Measurements from ENCODE around the gene LARGE1.

The LARGE1 gene

GRCh38 chr22:33923660-33924246, 3.5 kb upstream of the LARGE1 start:
- TF ChIP-seq, protein P1, sequence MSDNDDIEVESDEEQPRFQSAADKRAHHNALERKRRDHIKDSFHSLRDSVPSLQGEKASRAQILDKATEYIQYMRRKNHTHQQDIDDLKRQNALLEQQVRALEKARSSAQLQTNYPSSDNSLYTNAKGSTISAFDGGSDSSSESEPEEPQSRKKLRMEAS (IDR thresholded peaks at IDR 0.05; ENCODE audit: low read depth, low read length): no peak
- TF ChIP-seq, protein P2, sequence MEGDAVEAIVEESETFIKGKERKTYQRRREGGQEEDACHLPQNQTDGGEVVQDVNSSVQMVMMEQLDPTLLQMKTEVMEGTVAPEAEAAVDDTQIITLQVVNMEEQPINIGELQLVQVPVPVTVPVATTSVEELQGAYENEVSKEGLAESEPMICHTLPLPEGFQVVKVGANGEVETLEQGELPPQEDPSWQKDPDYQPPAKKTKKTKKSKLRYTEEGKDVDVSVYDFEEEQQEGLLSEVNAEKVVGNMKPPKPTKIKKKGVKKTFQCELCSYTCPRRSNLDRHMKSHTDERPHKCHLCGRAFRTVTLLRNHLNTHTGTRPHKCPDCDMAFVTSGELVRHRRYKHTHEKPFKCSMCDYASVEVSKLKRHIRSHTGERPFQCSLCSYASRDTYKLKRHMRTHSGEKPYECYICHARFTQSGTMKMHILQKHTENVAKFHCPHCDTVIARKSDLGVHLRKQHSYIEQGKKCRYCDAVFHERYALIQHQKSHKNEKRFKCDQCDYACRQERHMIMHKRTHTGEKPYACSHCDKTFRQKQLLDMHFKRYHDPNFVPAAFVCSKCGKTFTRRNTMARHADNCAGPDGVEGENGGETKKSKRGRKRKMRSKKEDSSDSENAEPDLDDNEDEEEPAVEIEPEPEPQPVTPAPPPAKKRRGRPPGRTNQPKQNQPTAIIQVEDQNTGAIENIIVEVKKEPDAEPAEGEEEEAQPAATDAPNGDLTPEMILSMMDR (IDR thresholded peaks at IDR 0.05; ENCODE audit: low read depth, low read length): peak; percentile 72
- DNase-seq (ENCODE audit: low read depth): peak; percentile 81
- no peak overlapping the region for H3K4me3 ChIP-seq (ENCODE audit: low read depth, low read length)

DNA sequence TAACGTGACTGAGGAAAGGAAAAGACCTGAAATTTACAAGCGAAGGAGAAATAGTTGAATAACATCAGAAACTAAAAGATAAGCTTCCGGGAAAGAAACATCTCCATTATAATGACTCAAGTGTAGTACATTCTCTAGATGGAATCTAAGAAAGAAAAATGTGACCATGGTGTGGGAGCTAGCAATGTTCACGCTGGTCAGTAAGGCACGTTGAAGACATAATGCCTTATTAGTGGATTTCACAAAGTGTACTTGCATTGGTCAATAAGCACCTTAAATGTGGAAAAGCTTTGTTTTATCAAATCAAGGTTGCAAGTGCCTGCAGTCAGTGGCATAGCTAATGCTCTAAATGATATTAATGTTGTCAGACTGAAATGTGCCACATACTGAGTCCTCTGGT, 2.8 kb upstream of the LARGE1 start:
- H3K4me3 ChIP-seq (ENCODE audit: low read depth, low read length): no peak overlapping the region
- no peak for DNase-seq (ENCODE audit: low read depth)
- TF ChIP-seq, protein P2 (IDR thresholded peaks at IDR 0.05; ENCODE audit: low read depth, low read length): no peak
- TF ChIP-seq, protein P1 (IDR thresholded peaks at IDR 0.05; ENCODE audit: low read depth, low read length): no peak
- no peak for TF ChIP-seq MYC (IDR thresholded peaks at IDR 0.05; ENCODE audit: low read depth, low read length)
- TF ChIP-seq POLR2A (IDR thresholded peaks at IDR 0.05; ENCODE audit: extremely low read depth, insufficient read length): no peak

- DNase-seq (ENCODE audit: low read depth): no peak
- TF ChIP-seq, protein P2 (IDR thresholded peaks at IDR 0.05; ENCODE audit: low read depth, low read length): no peak
- no peak for TF ChIP-seq MYC (IDR thresholded peaks at IDR 0.05; ENCODE audit: low read depth, low read length)
- TF ChIP-seq, protein P1 (IDR thresholded peaks at IDR 0.05; ENCODE audit: low read depth, low read length): no peak
- TF ChIP-seq POLR2A (IDR thresholded peaks at IDR 0.05; ENCODE audit: extremely low read depth, insufficient read length): no peak
- no peak overlapping the region for H3K4me3 ChIP-seq (ENCODE audit: low read depth, low read length)
These were observed 2.0 kb upstream of the LARGE1 start for GRCh38 chr22:33922349-33922681.

- TF ChIP-seq, protein P1 (IDR thresholded peaks at IDR 0.05; ENCODE audit: low read depth, low read length): no peak
- no peak for TF ChIP-seq MYC (IDR thresholded peaks at IDR 0.05; ENCODE audit: low read depth, low read length)
- TF ChIP-seq, protein P2 (IDR thresholded peaks at IDR 0.05; ENCODE audit: low read depth, low read length): no peak
- no peak for TF ChIP-seq POLR2A (IDR thresholded peaks at IDR 0.05; ENCODE audit: extremely low read depth, insufficient read length)
- peak; percentile 31 for DNase-seq (ENCODE audit: low read depth)
- peak overlapping the region; percentile 50 for H3K4me3 ChIP-seq (ENCODE audit: low read depth, low read length)
These were observed 1.5 kb upstream of the LARGE1 start for GRCh38 chr22:33921525-33922348.

GRCh38 chr22:33920927-33921524, 750 bp upstream of the LARGE1 start:
- H3K4me3 ChIP-seq (ENCODE audit: low read depth, low read length): peak overlapping the region; percentile 50
- TF ChIP-seq POLR2A (IDR thresholded peaks at IDR 0.05; ENCODE audit: extremely low read depth, insufficient read length) (peak; percentile 53), MYC (IDR thresholded peaks at IDR 0.05; ENCODE audit: low read depth, low read length) (no peak)
- TF ChIP-seq, protein P1 (IDR thresholded peaks at IDR 0.05; ENCODE audit: low read depth, low read length): no peak
- DNase-seq (ENCODE audit: low read depth): peak; percentile 95

All from NB4 (cell line).